Neural progenitor cell (in vitro differentiated cells): ENCODE measurements around the gene ZNF444.

Experiments used
- EZH2 ChIP-seq: fragments of 200-600 bp; sonication (generic); IDR thresholded peaks from 2 replicates; pipeline ENCODE4 v1.6.1; 2017; ENCODE audit warnings: antibody characterized with exemption, mild to moderate bottlenecking, moderate library complexity
- EZH2phosphoT487 ChIP-seq: fragments of 200-600 bp; sonication (generic); IDR thresholded peaks from 2 replicates; pipeline ENCODE4 v1.6.1; 2017; ENCODE audit warnings: antibody characterized with exemption
- TF ChIP-seq, protein P1 (sequence below): fragments of 200-600 bp; sonication (generic); IDR thresholded peaks from 2 replicates; pipeline ENCODE4 v1.5.1; 2017; ENCODE audit warnings: antibody characterized with exemption, mild to moderate bottlenecking

- TF ChIP-seq, protein P1, sequence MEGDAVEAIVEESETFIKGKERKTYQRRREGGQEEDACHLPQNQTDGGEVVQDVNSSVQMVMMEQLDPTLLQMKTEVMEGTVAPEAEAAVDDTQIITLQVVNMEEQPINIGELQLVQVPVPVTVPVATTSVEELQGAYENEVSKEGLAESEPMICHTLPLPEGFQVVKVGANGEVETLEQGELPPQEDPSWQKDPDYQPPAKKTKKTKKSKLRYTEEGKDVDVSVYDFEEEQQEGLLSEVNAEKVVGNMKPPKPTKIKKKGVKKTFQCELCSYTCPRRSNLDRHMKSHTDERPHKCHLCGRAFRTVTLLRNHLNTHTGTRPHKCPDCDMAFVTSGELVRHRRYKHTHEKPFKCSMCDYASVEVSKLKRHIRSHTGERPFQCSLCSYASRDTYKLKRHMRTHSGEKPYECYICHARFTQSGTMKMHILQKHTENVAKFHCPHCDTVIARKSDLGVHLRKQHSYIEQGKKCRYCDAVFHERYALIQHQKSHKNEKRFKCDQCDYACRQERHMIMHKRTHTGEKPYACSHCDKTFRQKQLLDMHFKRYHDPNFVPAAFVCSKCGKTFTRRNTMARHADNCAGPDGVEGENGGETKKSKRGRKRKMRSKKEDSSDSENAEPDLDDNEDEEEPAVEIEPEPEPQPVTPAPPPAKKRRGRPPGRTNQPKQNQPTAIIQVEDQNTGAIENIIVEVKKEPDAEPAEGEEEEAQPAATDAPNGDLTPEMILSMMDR: no peak
- TF ChIP-seq EZH2phosphoT487 (no peak), EZH2 (no peak)
These were observed 26.3 kb upstream of the ZNF444 start for GRCh38 chr19:56114778-56115110.
